Tibial artery (tissue), 4 donors: ENCODE results near the gene TINCR.

Experiments
- DNase-seq, 2 donors: peaks; one replicate each; pipeline ENCODE4 v3.0.0-alpha.2; 2019
- H3K27ac ChIP-seq, 2 donors: fragments of 200-600 bp; sonication (generic) in 1 of 2; 1 replicate in 1 of 2; 2 replicates in 1 of 2; pipeline ENCODE4 v1.5.1; 2018 to 2019; ENCODE audit warnings: mild to moderate bottlenecking in 1 of 2
- H3K27me3 ChIP-seq, 2 donors: fragments of 200-600 bp; sonication (generic) in 1 of 2; one replicate each; pipeline versions ENCODE4 v1.5.1 to v1.6.0; 2016 to 2019
- H3K36me3 ChIP-seq, 3 donors: fragments of 200-600 bp; sonication (generic) in 2 of 3; one replicate each; pipeline ENCODE4 v1.5.1; 2016 to 2019; ENCODE audit warnings: mild to moderate bottlenecking in 2 of 3
- H3K4me1 ChIP-seq, 4 donors: fragments of 200-600 bp; sonication (generic) in 2 of 4; 1 replicate in 3 of 4; 2 replicates in 1 of 4; pipeline ENCODE4 v1.5.1; 2016 to 2019
- H3K4me3 ChIP-seq, 2 donors: fragments of 200-600 bp; sonication (generic) in 1 of 2; 1 replicate in 1 of 2; 2 replicates in 1 of 2; pipeline ENCODE4 v1.5.1; 2018 to 2019; ENCODE audit warnings: mild to moderate bottlenecking in 2 of 2
- H3K9me3 ChIP-seq, 3 donors: fragments of 200-600 bp; sonication (generic) in 1 of 3; one replicate each; pipeline ENCODE4 v1.5.1; 2016 to 2019
- CTCF ChIP-seq, 2 experiments: fragments of 200-600 bp in 1 of 2; fragments of 450-650 bp in 1 of 2; IDR thresholded peaks; one replicate each; pipeline ENCODE4 v1.5.1; 2017 to 2019; ENCODE audit warnings: antibody characterized with exemption in 2 of 2, mild to moderate bottlenecking in 1 of 2, moderate library complexity in 1 of 2
- intact Hi-C: fragments of 100-400 bp; cut with DNase I; formaldehyde crosslinking; loops from one replicate; pipeline ENCODE4 v1.15.0; 2023; ENCODE audit warnings: low total_unique reads

Gene TINCR

GRCh38 chr19:5522106-5522505 is 45.6 kb downstream of the TINCR start:
- H3K9me3 ChIP-seq, result no peaks in the 10 kb centered on the region
- peaks cover 0 to 53% of the 10 kb centered on the region in 2 donors for H3K27me3 ChIP-seq
- H3K27ac ChIP-seq, result no peak overlapping the region
- H3K36me3 ChIP-seq, result no peaks in the 10 kb centered on the region
- no peak overlapping the region for H3K4me3 ChIP-seq
- intact Hi-C loops, result no loop called here
- no peaks in the 10 kb centered on the region for H3K4me1 ChIP-seq
- DNase-seq, result no peak
- TF ChIP-seq CTCF (IDR thresholded peaks at IDR 0.05), result no peak

GRCh38 chr19:5520501-5520900 is 47.3 kb downstream of the TINCR start:
- H3K4me1 ChIP-seq, result no peaks in the 10 kb centered on the region
- peaks cover 0 to 38% of the 10 kb centered on the region in 2 donors for H3K27me3 ChIP-seq
- peaks cover 3 to 14% (median 10%) of the 10 kb centered on the region in 3 donors for H3K9me3 ChIP-seq
- DNase-seq, result no peak
- TF ChIP-seq CTCF (IDR thresholded peaks at IDR 0.05), result no peak
- intact Hi-C loops, result no loop called here
- no peak overlapping the region for H3K4me3 ChIP-seq
- no peaks in the 10 kb centered on the region for H3K36me3 ChIP-seq
- no peak overlapping the region for H3K27ac ChIP-seq

- no peaks in the 10 kb centered on the region for H3K4me1 ChIP-seq
- H3K27ac ChIP-seq, result no peak overlapping the region
- DNase-seq, result no peak
- H3K4me3 ChIP-seq, result no peak overlapping the region
- peaks cover 0 to 43% of the 10 kb centered on the region in 2 donors for H3K27me3 ChIP-seq
- intact Hi-C loops, result no loop called here
- H3K9me3 ChIP-seq, result peaks cover 3 to 29% (median 10%) of the 10 kb centered on the region in 3 donors
- no peak for TF ChIP-seq CTCF (IDR thresholded peaks at IDR 0.05)
- H3K36me3 ChIP-seq, result no peaks in the 10 kb centered on the region
Measured at GRCh38 chr19:5519076-5519475, 48.7 kb downstream of the TINCR start.

- intact Hi-C loops, result no loop called here
- no peak overlapping the region for H3K27ac ChIP-seq
- H3K4me1 ChIP-seq, result no peaks in the 10 kb centered on the region
- TF ChIP-seq CTCF (IDR thresholded peaks at IDR 0.05), result no peak
- H3K9me3 ChIP-seq, result peaks cover 3 to 31% (median 10%) of the 10 kb centered on the region in 3 donors
- peaks cover 0 to 23% of the 10 kb centered on the region in 2 donors for H3K27me3 ChIP-seq
- H3K4me3 ChIP-seq, result no peak overlapping the region
- DNase-seq, result no peak
- H3K36me3 ChIP-seq, result no peaks in the 10 kb centered on the region
Measured at GRCh38 chr19:5515737-5516136, 52.0 kb downstream of the TINCR start.

- Histone ChIP-seq H3K4me1 (no peaks in the 10 kb centered on the region), H3K27ac (no peak overlapping the region), H3K36me3 (no peaks in the 10 kb centered on the region), H3K9me3 (peaks cover 3 to 31% (median 10%) of the 10 kb centered on the region in 3 donors), H3K27me3 (peaks cover 0 to 17% of the 10 kb centered on the region in 2 donors), H3K4me3 (no peak overlapping the region)
- intact Hi-C loops, result no loop called here
- no peak for DNase-seq
- no peak for TF ChIP-seq CTCF (IDR thresholded peaks at IDR 0.05)
Measured at GRCh38 chr19:5514001-5514400, 53.8 kb downstream of the TINCR start.

GRCh38 chr19:5512715-5513114 is 55.0 kb downstream of the TINCR start:
- no peak for TF ChIP-seq CTCF (IDR thresholded peaks at IDR 0.05)
- H3K36me3 ChIP-seq, result no peaks in the 10 kb centered on the region
- H3K27ac ChIP-seq, result no peak overlapping the region
- intact Hi-C loops, result no loop called here
- peaks cover 3 to 31% (median 10%) of the 10 kb centered on the region in 3 donors for H3K9me3 ChIP-seq
- no peaks in the 10 kb centered on the region for H3K4me1 ChIP-seq
- no peak for DNase-seq
- H3K4me3 ChIP-seq, result no peak overlapping the region
- H3K27me3 ChIP-seq, result peaks cover 0 to 17% of the 10 kb centered on the region in 2 donors
